ENCODE data around the gene ADAMTSL3.

DNA sequence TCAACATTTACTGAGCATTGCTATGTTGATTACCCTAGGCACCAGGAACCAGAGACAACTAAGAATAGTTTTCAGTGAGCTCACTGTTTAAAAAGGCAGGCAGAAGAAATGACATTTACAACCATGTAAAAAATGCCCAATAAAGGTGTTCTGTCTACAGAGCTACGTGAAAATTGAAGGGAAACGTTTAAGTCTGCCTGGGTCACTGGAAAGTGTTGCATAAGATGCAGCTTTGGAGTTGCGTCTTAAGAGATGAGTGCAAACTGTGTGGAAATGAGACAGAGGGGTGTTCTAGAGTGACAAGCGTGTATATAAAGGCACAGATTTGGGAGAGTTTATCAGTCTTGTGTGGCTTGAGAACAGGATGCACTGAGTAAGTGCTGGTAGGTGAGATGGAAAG, 303.0 kb downstream of the ADAMTSL3 start:
- TF ChIP-seq, protein P1, sequence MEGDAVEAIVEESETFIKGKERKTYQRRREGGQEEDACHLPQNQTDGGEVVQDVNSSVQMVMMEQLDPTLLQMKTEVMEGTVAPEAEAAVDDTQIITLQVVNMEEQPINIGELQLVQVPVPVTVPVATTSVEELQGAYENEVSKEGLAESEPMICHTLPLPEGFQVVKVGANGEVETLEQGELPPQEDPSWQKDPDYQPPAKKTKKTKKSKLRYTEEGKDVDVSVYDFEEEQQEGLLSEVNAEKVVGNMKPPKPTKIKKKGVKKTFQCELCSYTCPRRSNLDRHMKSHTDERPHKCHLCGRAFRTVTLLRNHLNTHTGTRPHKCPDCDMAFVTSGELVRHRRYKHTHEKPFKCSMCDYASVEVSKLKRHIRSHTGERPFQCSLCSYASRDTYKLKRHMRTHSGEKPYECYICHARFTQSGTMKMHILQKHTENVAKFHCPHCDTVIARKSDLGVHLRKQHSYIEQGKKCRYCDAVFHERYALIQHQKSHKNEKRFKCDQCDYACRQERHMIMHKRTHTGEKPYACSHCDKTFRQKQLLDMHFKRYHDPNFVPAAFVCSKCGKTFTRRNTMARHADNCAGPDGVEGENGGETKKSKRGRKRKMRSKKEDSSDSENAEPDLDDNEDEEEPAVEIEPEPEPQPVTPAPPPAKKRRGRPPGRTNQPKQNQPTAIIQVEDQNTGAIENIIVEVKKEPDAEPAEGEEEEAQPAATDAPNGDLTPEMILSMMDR (IDR thresholded peaks at IDR 0.05; ENCODE audit: insufficient read depth, low read depth, low read length) = no peak
- TF ChIP-seq EZH2 (IDR thresholded peaks at IDR 0.05; ENCODE audit: insufficient read depth, low read length) = no peak

All from astrocyte (in vitro differentiated cells and primary cell).